ACC112 (cell line): ENCODE data around the gene FRK.
"Not testable (repeated sequence)": the region's sequence is repeated elsewhere in the genome, so short reads cannot be mapped to it uniquely, and the experiment has no call there.

Experiments used
- H2AFZ ChIP-seq: fragments of 200-600 bp; sonication (generic); one replicate; pipeline ENCODE4 v1.6.0; 2017; ENCODE audit warnings: antibody characterized with exemption, low read length; ENCODE audit not compliant: unreplicated experiment
- H3K27ac ChIP-seq: fragments of 200-600 bp; sonication (generic); 2 replicates; pipeline ENCODE4 v1.5.1; 2014; ENCODE audit warnings: low read depth, mild to moderate bottlenecking, antibody characterized with exemption, low read length, moderate library complexity
- H3K27me3 ChIP-seq: fragments of 200-600 bp; sonication (generic); 2 replicates; pipeline ENCODE4 v1.6.1; 2014; ENCODE audit warnings: mild to moderate bottlenecking, antibody characterized with exemption, low read length, moderate library complexity, mixed read lengths; ENCODE audit not compliant: insufficient read depth
- H3K36me3 ChIP-seq: fragments of 200-600 bp; sonication (generic); 2 replicates; pipeline ENCODE4 v1.6.1; 2016; ENCODE audit warnings: mild to moderate bottlenecking, antibody characterized with exemption, low read length, moderate library complexity, mixed read lengths; ENCODE audit not compliant: insufficient read depth
- H3K4me1 ChIP-seq: fragments of 200-600 bp; sonication (generic); one replicate; pipeline ENCODE4 v1.6.1; 2016; ENCODE audit warnings: low read length, mixed read lengths; ENCODE audit not compliant: insufficient read depth, unreplicated experiment, control insufficient read depth
- H3K4me3 ChIP-seq: fragments of 200-600 bp; sonication (generic); 2 replicates; pipeline ENCODE4 v1.5.1; 2014; ENCODE audit warnings: mild to moderate bottlenecking, low read depth, low read length
- H3K79me2 ChIP-seq: fragments of 200-600 bp; sonication (generic); one replicate; pipeline ENCODE4 v1.6.0; 2016; ENCODE audit warnings: low read length; ENCODE audit not compliant: control insufficient read depth, unreplicated experiment, insufficient read depth

Gene FRK

GRCh38 chr6:116096979-116097816 lies 36.5 kb upstream of the FRK start:
- H3K4me3 ChIP-seq, result no peak overlapping the region
- peaks cover 14% of the 10 kb centered on the region for H3K4me1 ChIP-seq
- no peak overlapping the region for H2AFZ ChIP-seq
- H3K36me3 ChIP-seq, result no peaks in the 10 kb centered on the region
- H3K27ac ChIP-seq, result no peak overlapping the region
- H3K79me2 ChIP-seq, result peaks cover 5% of the 10 kb centered on the region
- H3K27me3 ChIP-seq, result no peaks in the 10 kb centered on the region

- H3K36me3 ChIP-seq, H2AFZ ChIP-seq: not testable (repeated sequence)
Measured at GRCh38 chr6:116096048-116096759, 35.5 kb upstream of the FRK start.

GRCh38 chr6:116094041-116094440 lies 33.4 kb upstream of the FRK start:
- Histone ChIP-seq H3K4me1 (peaks cover 1% of the 10 kb centered on the region), H3K27me3 (no peaks in the 10 kb centered on the region), H3K36me3 (no peaks in the 10 kb centered on the region), H3K4me3 (no peak overlapping the region), H2AFZ (no peak overlapping the region), H3K27ac (no peak overlapping the region), H3K79me2 (no peaks in the 10 kb centered on the region)

More at GRCh38 chr6:116096048-116096759, 35.5 kb upstream of the FRK start:
- not testable (repeated sequence) for H3K27ac ChIP-seq, H3K4me1 ChIP-seq, H3K27me3 ChIP-seq, H3K79me2 ChIP-seq, H3K4me3 ChIP-seq

GRCh38 chr6:116090251-116090650 lies 29.6 kb upstream of the FRK start:
- Histone ChIP-seq H2AFZ (no peak overlapping the region), H3K36me3 (no peaks in the 10 kb centered on the region), H3K27ac (no peak overlapping the region), H3K4me1 (peaks cover 5% of the 10 kb centered on the region), H3K79me2 (no peaks in the 10 kb centered on the region), H3K4me3 (no peak overlapping the region), H3K27me3 (no peaks in the 10 kb centered on the region)

GRCh38 chr6:116088946-116089345 lies 28.3 kb upstream of the FRK start:
- Histone ChIP-seq H3K4me3 (no peak overlapping the region), H3K36me3 (no peaks in the 10 kb centered on the region), H3K27me3 (no peaks in the 10 kb centered on the region), H3K79me2 (no peaks in the 10 kb centered on the region), H2AFZ (no peak overlapping the region), H3K27ac (no peak overlapping the region), H3K4me1 (peaks cover 5% of the 10 kb centered on the region)

GRCh38 chr6:116087437-116088027 lies 26.8 kb upstream of the FRK start:
- Histone ChIP-seq H2AFZ (no peak overlapping the region), H3K27ac (no peak overlapping the region), H3K27me3 (no peaks in the 10 kb centered on the region), H3K79me2 (no peaks in the 10 kb centered on the region), H3K4me3 (no peak overlapping the region), H3K4me1 (peaks cover 5% of the 10 kb centered on the region), H3K36me3 (no peaks in the 10 kb centered on the region)

GRCh38 chr6:116084284-116084683 lies 23.6 kb upstream of the FRK start:
- Histone ChIP-seq H3K27ac (no peak overlapping the region), H3K27me3 (no peaks in the 10 kb centered on the region), H2AFZ (no peak overlapping the region), H3K4me3 (no peak overlapping the region), H3K79me2 (no peaks in the 10 kb centered on the region), H3K4me1 (peaks cover 5% of the 10 kb centered on the region), H3K36me3 (no peaks in the 10 kb centered on the region)

- H3K36me3 ChIP-seq, result no peaks in the 10 kb centered on the region
- H3K4me1 ChIP-seq, result peaks cover 5% of the 10 kb centered on the region
- no peak overlapping the region for H3K27ac ChIP-seq
- no peaks in the 10 kb centered on the region for H3K27me3 ChIP-seq
- H3K79me2 ChIP-seq, result no peaks in the 10 kb centered on the region
- no peak overlapping the region for H3K4me3 ChIP-seq
- H2AFZ ChIP-seq, result no peak overlapping the region
Measured at GRCh38 chr6:116083052-116083451, 22.4 kb upstream of the FRK start.

- H2AFZ ChIP-seq, result no peak overlapping the region
- peaks cover under 1% of the 10 kb centered on the region for H3K4me1 ChIP-seq
Measured at GRCh38 chr6:116078945-116079344, 18.3 kb upstream of the FRK start.

GRCh38 chr6:116078522-116078921 lies 17.8 kb upstream of the FRK start:
- no peak overlapping the region for H3K4me3 ChIP-seq
- H3K4me1 ChIP-seq, result peaks cover 5% of the 10 kb centered on the region
- no peak overlapping the region for H2AFZ ChIP-seq
- H3K79me2 ChIP-seq, result no peaks in the 10 kb centered on the region
- no peaks in the 10 kb centered on the region for H3K27me3 ChIP-seq
- no peaks in the 10 kb centered on the region for H3K36me3 ChIP-seq
- no peak overlapping the region for H3K27ac ChIP-seq

More at GRCh38 chr6:116078945-116079344, 18.3 kb upstream of the FRK start:
- Histone ChIP-seq H3K27me3 (no peaks in the 10 kb centered on the region), H3K27ac (no peak overlapping the region), H3K36me3 (no peaks in the 10 kb centered on the region), H3K4me3 (no peak overlapping the region), H3K79me2 (no peaks in the 10 kb centered on the region)
